ENCODE measurements around the gene KRT80. TPM values are rescaled to one million over a fixed set of nuclear protein-coding genes. Genes with fewer than 3 reads are reported as not detected.

KRT80 gene
- total and polyA plus RNA-seq, 3 donors from 2014 or later: 0.50 to 1.0 (median 0.94) TPM

DNA sequence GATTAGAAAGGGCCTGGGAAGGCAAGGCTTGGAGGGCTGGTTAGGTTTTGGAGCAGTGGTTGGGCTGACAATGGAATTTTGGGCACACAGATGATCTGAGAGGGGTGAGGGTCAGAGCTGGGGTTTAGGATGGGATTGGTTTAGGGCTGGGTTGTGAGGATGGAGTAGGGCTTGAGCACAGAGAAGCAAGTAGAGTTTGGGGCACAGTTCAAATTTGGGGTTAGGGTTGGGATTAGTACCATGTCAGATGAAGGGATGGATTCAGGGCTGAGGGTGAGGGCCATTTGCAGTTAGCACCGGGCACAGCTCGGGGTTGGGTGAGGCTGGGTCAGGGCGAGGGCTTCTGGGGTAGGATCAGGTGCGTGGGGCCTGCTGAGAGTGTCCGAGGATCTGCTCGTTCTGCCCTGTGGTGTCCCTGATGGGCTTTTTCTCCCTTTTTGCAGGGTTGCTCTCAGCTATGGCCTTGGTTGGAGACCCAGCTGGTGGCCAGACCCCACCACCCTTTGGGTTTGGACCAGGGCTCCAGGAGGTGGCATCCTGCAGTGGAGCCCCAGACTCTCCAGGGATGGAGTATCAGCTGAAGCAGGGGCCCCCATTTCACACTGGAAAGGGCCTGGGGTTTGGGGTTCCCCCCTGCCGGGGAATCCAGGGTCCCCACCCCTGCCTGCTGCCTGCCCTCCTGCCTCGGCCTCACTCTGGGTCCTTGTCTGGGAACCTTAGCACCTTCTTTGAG lies 45.6 kb downstream of the KRT80 start:
- H3K4me3 ChIP-seq: no peak overlapping the region
- no peak for TF ChIP-seq POLR2A (IDR thresholded peaks at IDR 0.05)
- TF ChIP-seq, protein P1, sequence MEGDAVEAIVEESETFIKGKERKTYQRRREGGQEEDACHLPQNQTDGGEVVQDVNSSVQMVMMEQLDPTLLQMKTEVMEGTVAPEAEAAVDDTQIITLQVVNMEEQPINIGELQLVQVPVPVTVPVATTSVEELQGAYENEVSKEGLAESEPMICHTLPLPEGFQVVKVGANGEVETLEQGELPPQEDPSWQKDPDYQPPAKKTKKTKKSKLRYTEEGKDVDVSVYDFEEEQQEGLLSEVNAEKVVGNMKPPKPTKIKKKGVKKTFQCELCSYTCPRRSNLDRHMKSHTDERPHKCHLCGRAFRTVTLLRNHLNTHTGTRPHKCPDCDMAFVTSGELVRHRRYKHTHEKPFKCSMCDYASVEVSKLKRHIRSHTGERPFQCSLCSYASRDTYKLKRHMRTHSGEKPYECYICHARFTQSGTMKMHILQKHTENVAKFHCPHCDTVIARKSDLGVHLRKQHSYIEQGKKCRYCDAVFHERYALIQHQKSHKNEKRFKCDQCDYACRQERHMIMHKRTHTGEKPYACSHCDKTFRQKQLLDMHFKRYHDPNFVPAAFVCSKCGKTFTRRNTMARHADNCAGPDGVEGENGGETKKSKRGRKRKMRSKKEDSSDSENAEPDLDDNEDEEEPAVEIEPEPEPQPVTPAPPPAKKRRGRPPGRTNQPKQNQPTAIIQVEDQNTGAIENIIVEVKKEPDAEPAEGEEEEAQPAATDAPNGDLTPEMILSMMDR (IDR thresholded peaks at IDR 0.05): no peak
- H3K9me3 ChIP-seq: no peaks in the 10 kb centered on the region
- H3K27ac ChIP-seq: peak overlapping the region in 1 of 2 donors; percentile 82
- no peaks in the 10 kb centered on the region for H3K36me3 ChIP-seq (ENCODE audit: low read depth, missing control alignments)
- no peak for DNase-seq
- peaks cover 44% of the 10 kb centered on the region for H3K4me1 ChIP-seq
- WGBS, 2 donors: 87 to 92% methylated on average over 6 to 8 of the region's 8 CpGs
- intact Hi-C loops (cut with DNase I; ENCODE audit: low total_unique reads): no loop called here
- H3K27me3 ChIP-seq: no peaks in the 10 kb centered on the region

DNA sequence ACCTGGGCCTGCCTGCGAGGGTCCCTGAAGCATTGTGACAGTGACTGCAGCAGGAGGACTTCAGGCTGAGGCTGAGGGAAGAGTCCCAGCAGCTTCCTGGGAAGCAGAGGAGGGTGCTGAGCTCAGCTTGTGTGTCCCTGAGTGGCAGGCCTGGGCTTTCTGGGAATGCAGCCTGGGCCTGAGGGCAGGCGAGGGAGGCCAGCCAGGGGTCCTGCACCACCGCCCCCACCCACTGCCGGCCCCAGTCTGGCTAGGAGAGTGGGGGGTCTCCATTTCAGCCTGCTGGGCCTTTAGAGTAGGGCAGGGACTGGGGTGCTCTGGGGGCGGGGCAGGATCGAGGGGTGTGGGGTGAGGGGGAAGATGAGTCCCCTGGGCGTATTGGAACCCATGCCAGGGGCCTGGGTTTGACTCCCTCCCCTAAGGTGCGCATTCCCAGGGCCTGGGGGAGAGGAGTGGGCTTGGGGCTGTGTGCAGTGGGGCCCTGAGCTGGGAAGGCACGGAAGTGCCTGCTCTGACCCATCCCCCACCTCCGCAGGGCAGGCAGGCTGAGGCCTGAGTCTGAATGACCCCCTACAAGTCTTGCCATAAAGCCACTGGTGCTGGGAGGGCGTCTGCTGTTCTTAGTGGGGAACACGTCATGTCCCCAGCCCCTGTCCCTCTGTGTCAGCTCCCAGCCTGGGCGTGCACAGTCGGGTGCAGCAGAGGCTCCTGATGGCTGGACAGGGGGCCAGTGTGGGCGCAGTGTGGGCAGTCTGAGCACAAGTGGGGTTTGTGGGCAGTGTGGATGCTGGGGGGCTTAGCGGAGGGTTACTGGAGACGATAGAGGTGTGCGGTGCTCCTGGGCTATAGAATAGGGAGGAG lies 46.4 kb downstream of the KRT80 start:
- Histone ChIP-seq H3K27ac (no peak overlapping the region), H3K27me3 (no peaks in the 10 kb centered on the region), H3K36me3 (ENCODE audit: low read depth, missing control alignments) (no peaks in the 10 kb centered on the region), H3K9me3 (no peaks in the 10 kb centered on the region), H3K4me1 (peaks cover 44% of the 10 kb centered on the region), H3K4me3 (no peak overlapping the region)
- DNase-seq: no peak
- intact Hi-C loops (cut with DNase I; ENCODE audit: low total_unique reads): no loop called here
- 90 to 96% methylated on average over 10 to 18 of the region's 18 CpGs for WGBS, 2 donors
- TF ChIP-seq POLR2A (IDR thresholded peaks at IDR 0.05): no peak
- TF ChIP-seq, protein P1 (IDR thresholded peaks at IDR 0.05): no peak

DNA sequence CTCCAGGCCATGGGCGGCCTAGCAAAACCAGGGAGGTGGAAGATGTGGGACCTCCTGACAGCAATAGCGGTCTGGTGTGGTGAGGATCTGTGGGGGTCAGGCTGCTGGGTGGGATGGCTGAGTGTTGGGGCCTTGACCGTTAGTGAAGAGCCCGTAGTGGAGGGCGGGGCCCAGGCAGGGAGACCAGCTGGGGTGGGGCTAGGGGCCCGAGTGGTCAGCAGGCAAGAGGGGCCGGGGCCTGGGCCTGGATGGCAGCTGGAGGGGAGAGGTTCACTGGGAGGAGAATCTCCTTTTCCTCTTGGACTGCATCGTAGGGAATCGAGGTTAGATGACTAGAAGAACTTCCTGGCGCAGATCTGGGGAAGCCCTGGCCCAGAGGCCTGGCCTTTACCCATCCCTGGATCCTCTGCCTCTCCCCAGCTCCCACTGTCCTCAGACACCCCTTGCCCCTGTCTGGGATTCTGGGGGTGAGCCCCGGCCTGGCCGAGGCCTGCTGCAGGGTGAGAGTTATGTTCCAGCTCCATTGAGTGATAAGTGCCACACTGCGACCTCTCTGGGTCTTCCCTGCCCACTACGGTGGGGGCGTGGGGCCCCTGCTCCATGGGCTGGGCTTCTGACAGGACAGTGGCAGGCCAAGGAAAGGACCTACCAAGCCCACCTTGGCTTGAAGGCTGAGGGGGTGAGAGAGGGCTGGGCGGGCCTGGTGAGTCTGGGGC lies 47.1 kb downstream of the KRT80 start:
- 86 to 94% methylated on average over 13 to 16 of the region's 16 CpGs for WGBS, 2 donors
- Histone ChIP-seq H3K9me3 (no peaks in the 10 kb centered on the region), H3K36me3 (ENCODE audit: low read depth, missing control alignments) (no peaks in the 10 kb centered on the region), H3K4me1 (peaks cover 39% of the 10 kb centered on the region), H3K27ac (no peak overlapping the region), H3K4me3 (no peak overlapping the region), H3K27me3 (no peaks in the 10 kb centered on the region)
- DNase-seq: no peak
- TF ChIP-seq, protein P1 (IDR thresholded peaks at IDR 0.05): no peak
- no peak for TF ChIP-seq POLR2A (IDR thresholded peaks at IDR 0.05)
- intact Hi-C loops (cut with DNase I; ENCODE audit: low total_unique reads): no loop called here

DNA sequence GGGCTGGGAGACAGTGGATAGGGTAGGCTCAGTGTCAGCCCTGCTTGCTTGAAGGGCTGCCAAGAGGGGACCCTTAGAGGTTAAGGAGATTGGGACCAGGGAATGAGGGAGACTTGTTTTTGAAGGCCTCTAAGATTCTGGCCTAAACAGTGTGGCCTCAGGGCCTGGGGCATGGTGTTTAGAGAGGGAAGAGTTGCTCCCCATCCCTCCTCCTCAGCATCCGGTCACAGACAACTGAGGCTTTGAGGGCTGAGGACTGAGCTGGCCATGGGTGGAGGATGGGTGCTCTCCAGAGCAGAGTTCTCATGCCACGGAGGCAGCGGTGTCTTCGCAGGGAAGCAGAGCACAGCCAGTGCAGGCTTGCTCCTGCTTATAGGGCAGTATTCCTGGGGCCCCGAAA lies 49.4 kb downstream of the KRT80 start:
- 98 to 100% methylated on average over 1 to 5 of the region's 5 CpGs for WGBS, 2 donors
- intact Hi-C loops (cut with DNase I; ENCODE audit: low total_unique reads): no loop called here
- Histone ChIP-seq H3K4me1 (peaks cover 17% of the 10 kb centered on the region), H3K9me3 (no peaks in the 10 kb centered on the region), H3K27ac (no peak overlapping the region), H3K27me3 (no peaks in the 10 kb centered on the region), H3K36me3 (ENCODE audit: low read depth, missing control alignments) (no peaks in the 10 kb centered on the region), H3K4me3 (no peak overlapping the region)
- no peak for TF ChIP-seq POLR2A (IDR thresholded peaks at IDR 0.05)
- TF ChIP-seq, protein P1 (IDR thresholded peaks at IDR 0.05): no peak
- DNase-seq: no peak
